SK-N-SH (cell line): Measurements from ENCODE around the gene SFT2D1. TPM values are rescaled to one million over a fixed set of nuclear protein-coding genes. Genes with fewer than 3 reads are reported as not detected.

Experiments used
- CTCF ChIA-PET: fragments of 300-600, 350-600 bp; formaldehyde crosslinking; extraction: SDS; loops from one replicate; lab custom pipeline; 2021; lab: Yijun Ruan, JAX
- POLR2A ChIA-PET: fragments of 350-600 bp; sonication (Branson Sonifier 250); formaldehyde crosslinking; extraction: SDS; loops from one replicate; lab custom pipeline; 2020; ENCODE audit warnings: antibody characterized with exemption, inconsistent platforms; lab: Yijun Ruan, JAX
- DNase-seq: peaks from one replicate; pipeline ENCODE4 v3.0.0; 2012
- H2AFZ ChIP-seq: fragments of 200-600 bp; sonication (generic); 2 replicates; pipeline ENCODE4 v1.8.1; 2016; ENCODE audit warnings: antibody characterized with exemption, mild to moderate bottlenecking, low read depth
- H3F3A ChIP-seq: fragments of 200-600 bp; sonication (generic); replicated peaks from 2 replicates; pipeline ENCODE3; 2016; ENCODE audit warnings: antibody characterized with exemption, mild to moderate bottlenecking; ENCODE audit not compliant: insufficient read depth
- H3K27ac ChIP-seq, 2 experiments: fragments of 200-500 bp in 1 of 2; fragments of 200-600 bp in 1 of 2; sonication (Bioruptor generic) in 1 of 2; sonication (generic), shearing (Covaris generic) in 1 of 2; 2 replicates each; pipeline versions ENCODE4 v1.5.1 to v1.6.1; 2014 to 2016; ENCODE audit warnings: low read depth in 2 of 2, inconsistent platforms in 1 of 2, low read length in 1 of 2, mild to moderate bottlenecking in 1 of 2, mixed read lengths in 1 of 2
- H3K27me3 ChIP-seq: fragments of 200-600 bp; sonication (generic), shearing (Covaris generic); 2 replicates; pipeline ENCODE4 v1.6.1; 2016; ENCODE audit warnings: mixed run types; ENCODE audit not compliant: insufficient read depth
- H3K36me3 ChIP-seq, 2 experiments: fragments of 200-500 bp in 1 of 2; fragments of 200-600 bp in 1 of 2; sonication (Bioruptor generic) in 1 of 2; sonication (generic) in 1 of 2; replicated peaks in 1 of 2; 2 replicates each; pipeline versions ENCODE3 to v1.5.1; 2014 to 2016; ENCODE audit warnings: low read length in 1 of 2, mild to moderate bottlenecking in 1 of 2; ENCODE audit not compliant: insufficient read depth in 2 of 2, control insufficient read depth in 1 of 2
- H3K4me1 ChIP-seq, 2 experiments: fragments of 200-500 bp in 1 of 2; fragments of 200-600 bp in 1 of 2; sonication (Bioruptor generic) in 1 of 2; sonication (generic), shearing (Covaris generic) in 1 of 2; 2 replicates each; pipeline versions ENCODE4 v1.5.1 to v1.6.1; 2014 to 2016; ENCODE audit warnings: low read depth in 1 of 2, low read length in 1 of 2, mixed run types in 1 of 2; ENCODE audit not compliant: insufficient read depth in 2 of 2, control insufficient read depth in 1 of 2
- H3K4me2 ChIP-seq: fragments of 200-600 bp; sonication (generic), shearing (Covaris generic); 2 replicates; pipeline ENCODE4 v1.6.1; 2017; ENCODE audit warnings: mixed run types
- H3K4me3 ChIP-seq, 2 experiments: fragments of 200-500 bp in 1 of 2; fragments of 200-600 bp in 1 of 2; sonication (Bioruptor generic) in 1 of 2; sonication (generic), shearing (Covaris generic) in 1 of 2; 2 replicates each; pipeline versions ENCODE4 v1.5.1 to v1.8.1; 2014 to 2016; ENCODE audit warnings: low read depth in 2 of 2, inconsistent platforms in 1 of 2, low read length in 1 of 2, mild to moderate bottlenecking in 1 of 2, mixed read lengths in 1 of 2, moderate library complexity in 1 of 2
- H3K79me2 ChIP-seq: fragments of 200-600 bp; sonication (generic); 2 replicates; pipeline ENCODE4 v1.8.1; 2017; ENCODE audit warnings: mild to moderate bottlenecking; ENCODE audit not compliant: insufficient read depth
- H3K9ac ChIP-seq: fragments of 200-600 bp; sonication (generic); 2 replicates; pipeline ENCODE4 v1.6.1; 2017; ENCODE audit warnings: mixed run types
- H3K9me2 ChIP-seq: fragments of 200-600 bp; sonication (generic); 2 replicates; pipeline ENCODE4 v1.6.1; 2017; ENCODE audit warnings: mixed run types
- H3K9me3 ChIP-seq: fragments of 200-600 bp; sonication (generic); 2 replicates; pipeline ENCODE4 v1.6.1; 2017; ENCODE audit warnings: mixed run types, mild to moderate bottlenecking, moderate library complexity
- H4K20me1 ChIP-seq: fragments of 200-600 bp; sonication (generic); 2 replicates; pipeline ENCODE4 v1.6.1; 2017; ENCODE audit warnings: mild to moderate bottlenecking, mixed run types; ENCODE audit not compliant: insufficient read depth
- CHD2 ChIP-seq: fragments of 150-350 bp; IDR thresholded peaks from 2 replicates; pipeline ENCODE4 v1.6.1; 2018; ENCODE audit warnings: low read length; ENCODE audit not compliant: partially characterized antibody
- CTCF ChIP-seq: fragments of 200-600 bp; sonication (generic); IDR thresholded peaks from 2 replicates; pipeline ENCODE4 v1.6.1; 2017; ENCODE audit warnings: antibody characterized with exemption, mild to moderate bottlenecking, moderate library complexity
- ELF1 ChIP-seq: IDR thresholded peaks from 2 replicates; pipeline ENCODE4 v1.4.0; 2012
- FOXJ3 ChIP-seq: sonication (generic); formaldehyde crosslinking; IDR thresholded peaks from 2 replicates; pipeline ENCODE4 v1.5.1; 2020; ENCODE audit warnings: mild to moderate bottlenecking, missing genetic modification reagents
- GABPA ChIP-seq: IDR thresholded peaks from 2 replicates; pipeline ENCODE4 v1.4.0; 2012; ENCODE audit warnings: low read depth, mild to moderate bottlenecking
- GATA2 ChIP-seq: sonication (generic); formaldehyde crosslinking; IDR thresholded peaks from 2 replicates; pipeline ENCODE4 v1.5.0; 2020; ENCODE audit warnings: mild to moderate bottlenecking, missing genetic modification reagents
- IRF3 ChIP-seq: fragments of 150-350 bp; IDR thresholded peaks from 2 replicates; pipeline ENCODE4 v1.6.1; 2016; ENCODE audit warnings: mild to moderate bottlenecking, low read depth, low read length
- MAX ChIP-seq: IDR thresholded peaks from 2 replicates; pipeline ENCODE4 v1.4.0; 2012; ENCODE audit warnings: low read depth
- NFIC ChIP-seq: IDR thresholded peaks from 2 replicates; pipeline ENCODE4 v1.4.0; 2012; ENCODE audit warnings: borderline replicate concordance
- NRF1 ChIP-seq: IDR thresholded peaks from 2 replicates; pipeline ENCODE4 v1.6.1; 2012; ENCODE audit warnings: low read depth, mild to moderate bottlenecking, low read length
- PBX3 ChIP-seq: IDR thresholded peaks from 2 replicates; pipeline ENCODE4; 2012
- POLR2AphosphoS5 ChIP-seq: IDR thresholded peaks from 2 replicates; pipeline ENCODE4 v1.6.1; 2012; ENCODE audit warnings: low read depth, low read length
- RAD21 ChIP-seq: IDR thresholded peaks from 2 replicates; pipeline ENCODE4 v1.6.1; 2012; ENCODE audit warnings: mild to moderate bottlenecking, low read length
- REST ChIP-seq: IDR thresholded peaks from 2 replicates; pipeline ENCODE4 v1.6.1; 2012; ENCODE audit warnings: mild to moderate bottlenecking, low read depth, low read length, moderate library complexity
- RXRA ChIP-seq: IDR thresholded peaks from 2 replicates; pipeline ENCODE4 v1.4.0; 2012; ENCODE audit warnings: low read depth, mild to moderate bottlenecking, borderline replicate concordance
- SIN3A ChIP-seq: IDR thresholded peaks from 2 replicates; pipeline ENCODE4 v1.6.1; 2012; ENCODE audit warnings: low read depth, mild to moderate bottlenecking, low read length, moderate library complexity, borderline replicate concordance
- SMC3 ChIP-seq: IDR thresholded peaks from 2 replicates; pipeline ENCODE4 v1.6.1; 2012; ENCODE audit warnings: low read depth, low read length, improper control_type of control experiment
- TCF12 ChIP-seq: IDR thresholded peaks from 2 replicates; pipeline ENCODE4 v1.4.0; 2012
- TEAD4 ChIP-seq: IDR thresholded peaks from 2 replicates; pipeline ENCODE4 v1.4.0; 2012; ENCODE audit warnings: mild to moderate bottlenecking, borderline replicate concordance; ENCODE audit not compliant: insufficient read depth
- USF1 ChIP-seq: IDR thresholded peaks from 2 replicates; pipeline ENCODE4 v1.4.0; 2012; ENCODE audit warnings: low read depth, borderline replicate concordance
- USF2 ChIP-seq: fragments of 150-350 bp; IDR thresholded peaks from 2 replicates; pipeline ENCODE4 v1.6.1; 2017; ENCODE audit warnings: antibody characterized with exemption, low read length, low read depth, borderline replicate concordance
- YY1 ChIP-seq: IDR thresholded peaks from 2 replicates; pipeline ENCODE4 v1.4.0; 2012; ENCODE audit warnings: low read depth, mild to moderate bottlenecking
- WGBS: methylation state at CpG from one replicate; pipeline ENCODE4 v1.1.6; 2017; ENCODE audit warnings: low lambda C conversion rate; 5-methylcytosine and 5-hydroxymethylcytosine counted together
- polyA plus RNA-seq, 3 experiments: library from polyadenylated mRNA; depleted of rRNA; stranded (reverse); fragments of >200 nt; gene quantifications; 2 replicates each; pipeline ENCODE4 v1.2.3, GENCODE V29; 2012

The SFT2D1 gene
- polyA plus RNA-seq, 1 of the 3 experiments (the other 2 are of a cell fraction): 131 TPM

- no peak for TF ChIP-seq CTCF
- TF ChIP-seq USF1: no peak
Measured at GRCh38 chr6:166317261-166318212, 24.8 kb downstream of the SFT2D1 start (continued).

GRCh38 chr6:166315436-166315835, 26.9 kb downstream of the SFT2D1 start:
- 81% methylated on average over 11 of the region's 11 CpGs for WGBS
- DNase-seq: no peak
- ChIA-PET POLR2A (no interaction called here), CTCF (no interaction called here)
- Histone ChIP-seq H3K79me2 (no peaks in the 10 kb centered on the region), H3K27ac (no peak overlapping the region), H3K4me2 (no peak overlapping the region), H3F3A (no peaks in the 10 kb centered on the region), H3K4me3 (no peak overlapping the region), H3K4me1 (peaks cover 0 to 3% of the 10 kb centered on the region in 2 experiments; a peak in 2 of 4 replicates), H3K9ac (no peak overlapping the region), H3K27me3 (no peaks in the 10 kb centered on the region)
- no peak for TF ChIP-seq TEAD4
- TF ChIP-seq MAX: no peak
- no peak for TF ChIP-seq IRF3
- no peak for TF ChIP-seq NFIC
- TF ChIP-seq CHD2: no peak
- no peak for TF ChIP-seq PBX3
- no peak for TF ChIP-seq GATA2
- no peak for TF ChIP-seq USF2
- TF ChIP-seq ELF1: no peak
- TF ChIP-seq SMC3: no peak
- no peak for TF ChIP-seq RAD21
- no peak for TF ChIP-seq TCF12
- TF ChIP-seq FOXJ3 (CRISPR knock-in tag): no peak
- no peak for TF ChIP-seq NRF1
- TF ChIP-seq GABPA: no peak
- TF ChIP-seq YY1: no peak
- no peak for TF ChIP-seq RXRA
- no peak for TF ChIP-seq SIN3A
- TF ChIP-seq REST: no peak
- no peak for TF ChIP-seq POLR2AphosphoS5
- TF ChIP-seq, all 33 proteins: peak for 0
- H3K9me2 ChIP-seq: no peaks in the 10 kb centered on the region
- H4K20me1 ChIP-seq: no peaks in the 10 kb centered on the region
- H2AFZ ChIP-seq: no peak overlapping the region
- no peaks in the 10 kb centered on the region for H3K9me3 ChIP-seq
- peaks cover 6 to 11% of the 10 kb centered on the region in 2 experiments for H3K36me3 ChIP-seq
